ENCODE measurements around the gene ZFAND3. TPM values are rescaled to one million over a fixed set of nuclear protein-coding genes. Genes with fewer than 3 reads are reported as not detected.

ZFAND3 gene
- total RNA-seq, 1 donor from 2014 or later: 32.7 TPM

- Histone ChIP-seq H3K4me1 (peaks cover 0 to 5% of the 10 kb centered on the region in 2 donors), H3K4me3 (no peak overlapping the region), H3K36me3 (no peaks in the 10 kb centered on the region), H3K27me3 (no peaks in the 10 kb centered on the region), H3K9me3 (no peaks in the 10 kb centered on the region), H3K27ac (no peak overlapping the region)
- no peak for TF ChIP-seq CTCF (IDR thresholded peaks at IDR 0.05)
- intact Hi-C loops (cut with DNase I): no loop called here
- peak in 1 of 2 donors; percentile 9 for DNase-seq (ENCODE audit: low spot score in 2 of 2)
These were observed 18.6 kb upstream of the ZFAND3 start for GRCh38 chr6:37800703-37801604.

- no peak overlapping the region for H3K4me3 ChIP-seq
- peaks cover 0 to 5% of the 10 kb centered on the region in 2 donors for H3K4me1 ChIP-seq
- intact Hi-C loops (cut with DNase I): no loop called here
- DNase-seq (ENCODE audit: low spot score in 2 of 2): no peak
- no peak for TF ChIP-seq CTCF (IDR thresholded peaks at IDR 0.05)
- no peak overlapping the region for H3K27ac ChIP-seq
- H3K36me3 ChIP-seq: no peaks in the 10 kb centered on the region
- no peaks in the 10 kb centered on the region for H3K27me3 ChIP-seq
- H3K9me3 ChIP-seq: no peaks in the 10 kb centered on the region
These were observed 18.0 kb upstream of the ZFAND3 start for GRCh38 chr6:37801605-37801940.

- Histone ChIP-seq H3K27ac (no peak overlapping the region), H3K36me3 (no peaks in the 10 kb centered on the region), H3K27me3 (no peaks in the 10 kb centered on the region), H3K9me3 (no peaks in the 10 kb centered on the region), H3K4me3 (no peak overlapping the region), H3K4me1 (peaks cover 0 to 5% of the 10 kb centered on the region in 2 donors)
- TF ChIP-seq CTCF (IDR thresholded peaks at IDR 0.05): no peak
- DNase-seq (ENCODE audit: low spot score in 2 of 2): peak in 1 of 2 donors; percentile 60
- intact Hi-C loops (cut with DNase I): no loop called here
These were observed 16.7 kb upstream of the ZFAND3 start for GRCh38 chr6:37802810-37803209.

- Histone ChIP-seq H3K27ac (no peak overlapping the region), H3K4me1 (no peaks in the 10 kb centered on the region), H3K27me3 (no peaks in the 10 kb centered on the region), H3K36me3 (no peaks in the 10 kb centered on the region), H3K9me3 (no peaks in the 10 kb centered on the region), H3K4me3 (no peak overlapping the region)
- DNase-seq (ENCODE audit: low spot score in 2 of 2): no peak
- intact Hi-C loops (cut with DNase I): no loop called here
- TF ChIP-seq CTCF (IDR thresholded peaks at IDR 0.05): no peak
These were observed 14.9 kb upstream of the ZFAND3 start for GRCh38 chr6:37804586-37804985.

GRCh38 chr6:37806213-37806612 lies 13.3 kb upstream of the ZFAND3 start:
- no peak for TF ChIP-seq CTCF (IDR thresholded peaks at IDR 0.05)
- H3K4me1 ChIP-seq: no peaks in the 10 kb centered on the region
- no peak overlapping the region for H3K4me3 ChIP-seq
- intact Hi-C loops (cut with DNase I): no loop called here
- H3K36me3 ChIP-seq: no peaks in the 10 kb centered on the region
- no peaks in the 10 kb centered on the region for H3K9me3 ChIP-seq
- DNase-seq (ENCODE audit: low spot score in 2 of 2): no peak
- H3K27ac ChIP-seq: no peak overlapping the region
- no peaks in the 10 kb centered on the region for H3K27me3 ChIP-seq

Measured in ascending aorta (tissue), 2 donors.